Stimulated activated CD8-positive, alpha-beta memory T cell treated with anti-CD3 and anti-CD28 coated beads, Interleukin-15, amount 100 ng/mL, for 24 hours (primary cell): ENCODE results near the gene CXCL9.
"Not testable (repeated sequence)": the region's sequence is repeated elsewhere in the genome, so short reads cannot be mapped to it uniquely, and the experiment has no call there.

Experiments used
- DNase-seq: peaks from one replicate; pipeline ENCODE4 v3.0.0-alpha.2; 2020; ENCODE audit warnings: low read depth

Gene CXCL9

DNA sequence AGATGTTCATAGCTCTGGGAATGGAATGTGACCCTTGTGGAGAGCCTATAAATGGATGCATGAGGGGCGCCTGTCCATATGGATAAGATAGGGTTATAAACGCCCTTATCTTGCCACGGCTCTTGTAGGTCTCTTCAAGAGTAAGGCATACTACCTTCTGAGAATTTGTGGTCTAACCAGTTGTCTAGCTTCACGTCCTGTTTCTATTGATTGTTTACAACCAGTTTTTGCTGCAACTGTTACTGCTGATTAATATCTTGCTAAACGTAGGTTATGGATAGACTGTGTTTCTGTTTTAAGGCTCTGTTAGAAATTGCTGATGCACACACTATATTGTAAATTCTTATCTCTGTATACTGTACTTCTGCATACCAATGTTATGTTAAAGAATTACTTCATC is 52.5 kb downstream of the CXCL9 start:
- not testable (repeated sequence) for DNase-seq

DNA sequence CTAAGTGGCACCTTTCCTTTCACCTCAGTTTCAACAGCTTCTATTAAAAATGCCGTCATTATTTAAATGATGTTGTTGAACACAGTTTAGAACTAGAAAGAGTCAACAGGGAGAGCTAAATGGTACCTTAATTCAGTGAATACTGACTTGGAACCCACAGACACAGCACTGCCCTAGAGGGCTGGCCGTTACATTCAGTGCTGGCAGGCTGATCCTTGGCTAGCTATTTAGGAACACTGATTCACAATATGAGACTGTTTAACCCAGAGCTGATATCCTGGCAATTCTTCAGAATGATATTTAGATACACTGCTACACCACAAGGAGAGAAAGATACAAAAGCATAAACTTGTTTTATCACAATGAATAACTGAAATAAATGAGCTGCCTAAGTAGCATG is 53.8 kb downstream of the CXCL9 start:
- DNase-seq: no peak
